Transverse colon (tissue), 4 donors: ENCODE data around the gene CDK5RAP3.

Experiments
- POLR2A ChIP-seq: fragments of 450-650 bp; IDR thresholded peaks from one replicate; pipeline ENCODE4 v1.6.1; 2016; ENCODE audit warnings: antibody characterized with exemption, mild to moderate bottlenecking, moderate library complexity
- POLR2AphosphoS5 ChIP-seq, 3 donors: sonication (generic); formaldehyde crosslinking; IDR thresholded peaks; one replicate each; pipeline ENCODE4 v1.6.1; 2016; ENCODE audit warnings: antibody characterized with exemption in 3 of 3
- TF ChIP-seq, protein P1 (sequence below), 5 experiments: fragments of 200-600 bp in 3 of 5; fragments of 450-650 bp in 2 of 5; sonication (generic) in 3 of 5; IDR thresholded peaks; 1 replicate in 2 of 5; 2 replicates in 3 of 5; pipeline ENCODE4 v1.5.1; 2016 to 2017; ENCODE audit warnings: antibody characterized with exemption in 5 of 5, inconsistent platforms in 3 of 5, mild to moderate bottlenecking in 2 of 5, moderate library complexity in 1 of 5

DNA sequence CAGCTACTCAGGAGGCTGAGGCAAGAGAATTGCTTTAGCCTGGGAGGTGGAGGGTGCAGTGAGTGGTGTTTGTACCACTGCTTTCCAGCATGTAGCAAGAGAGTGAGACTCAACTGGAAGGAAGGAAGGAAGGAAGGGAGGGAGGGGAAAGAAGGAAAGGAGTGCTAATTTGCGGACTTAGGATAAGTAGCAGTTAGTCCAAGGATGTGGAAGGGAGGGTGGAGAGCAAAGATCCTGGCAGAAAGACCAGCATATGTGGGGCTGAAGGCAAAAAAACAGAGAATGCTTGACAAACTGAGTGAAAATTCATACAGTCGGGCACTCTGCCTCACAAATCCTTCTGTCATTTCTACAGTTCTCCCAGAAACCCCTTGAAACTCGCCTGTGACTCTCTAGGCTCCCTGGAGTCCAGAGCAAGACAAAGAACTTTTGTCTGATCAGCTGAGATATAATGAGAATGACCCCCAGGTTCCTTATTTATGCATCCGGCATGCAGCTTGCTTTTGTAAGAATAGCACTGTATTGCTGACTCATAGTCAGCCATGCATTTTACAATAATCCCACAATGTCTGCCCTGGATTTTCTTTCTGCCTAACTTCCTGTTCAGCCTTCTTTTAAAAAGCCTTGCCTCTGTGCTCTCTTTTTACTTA is 31.5 kb downstream of the CDK5RAP3 start:
- TF ChIP-seq, protein P1, sequence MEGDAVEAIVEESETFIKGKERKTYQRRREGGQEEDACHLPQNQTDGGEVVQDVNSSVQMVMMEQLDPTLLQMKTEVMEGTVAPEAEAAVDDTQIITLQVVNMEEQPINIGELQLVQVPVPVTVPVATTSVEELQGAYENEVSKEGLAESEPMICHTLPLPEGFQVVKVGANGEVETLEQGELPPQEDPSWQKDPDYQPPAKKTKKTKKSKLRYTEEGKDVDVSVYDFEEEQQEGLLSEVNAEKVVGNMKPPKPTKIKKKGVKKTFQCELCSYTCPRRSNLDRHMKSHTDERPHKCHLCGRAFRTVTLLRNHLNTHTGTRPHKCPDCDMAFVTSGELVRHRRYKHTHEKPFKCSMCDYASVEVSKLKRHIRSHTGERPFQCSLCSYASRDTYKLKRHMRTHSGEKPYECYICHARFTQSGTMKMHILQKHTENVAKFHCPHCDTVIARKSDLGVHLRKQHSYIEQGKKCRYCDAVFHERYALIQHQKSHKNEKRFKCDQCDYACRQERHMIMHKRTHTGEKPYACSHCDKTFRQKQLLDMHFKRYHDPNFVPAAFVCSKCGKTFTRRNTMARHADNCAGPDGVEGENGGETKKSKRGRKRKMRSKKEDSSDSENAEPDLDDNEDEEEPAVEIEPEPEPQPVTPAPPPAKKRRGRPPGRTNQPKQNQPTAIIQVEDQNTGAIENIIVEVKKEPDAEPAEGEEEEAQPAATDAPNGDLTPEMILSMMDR (IDR thresholded peaks at IDR 0.05), result no peak
- TF ChIP-seq POLR2AphosphoS5 (IDR thresholded peaks at IDR 0.05), result no peak
- no peak for TF ChIP-seq POLR2A
